ENCODE measurements around the gene ROS1.
A peak's percentile ranks its signal among the peaks of the same experiment; 100 is the strongest.
"Not testable (repeated sequence)": the region's sequence is repeated elsewhere in the genome, so short reads cannot be mapped to it uniquely, and the experiment has no call there.

The ROS1 gene

DNA sequence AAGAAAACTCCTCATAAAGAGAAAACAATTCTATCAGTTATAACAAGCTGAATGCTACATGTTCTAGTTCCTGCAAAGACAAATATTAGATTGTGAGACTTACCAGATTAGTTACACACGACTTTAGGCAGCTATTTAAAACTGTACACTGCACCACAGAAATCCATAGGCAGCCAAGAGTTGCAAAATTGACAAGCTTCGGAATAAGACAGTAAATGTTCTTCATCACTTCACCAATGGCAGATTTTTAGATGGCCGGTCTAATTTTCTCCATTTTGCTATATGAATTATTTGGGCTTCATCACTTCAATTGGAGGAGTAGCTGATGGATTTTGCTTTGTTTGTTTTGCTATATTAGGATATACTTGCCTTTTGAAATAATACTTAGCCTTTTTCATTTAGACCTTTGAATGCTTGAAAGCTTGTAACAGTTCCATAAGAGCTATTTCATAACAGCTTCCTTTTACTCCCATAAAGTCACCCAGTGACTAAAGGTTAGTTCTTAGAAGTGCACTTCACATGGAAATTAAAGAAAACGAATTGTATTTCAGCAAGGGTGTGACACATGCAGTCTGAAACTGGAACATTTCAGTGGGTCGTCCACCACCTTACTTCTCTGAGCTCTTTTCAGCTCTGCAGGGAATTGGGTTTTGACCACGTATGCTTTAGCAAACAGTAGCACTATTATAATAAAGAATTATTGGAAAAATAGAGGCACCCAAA, at the start of gene ROS1:
ROS1 (minus strand) TSS at position 512 of the 723 bp plus-strand sequence; CDS start at position 226, 286 bp downstream.
- DNase-seq (ENCODE audit: low read depth in 2 of 2) = no peak

DNA sequence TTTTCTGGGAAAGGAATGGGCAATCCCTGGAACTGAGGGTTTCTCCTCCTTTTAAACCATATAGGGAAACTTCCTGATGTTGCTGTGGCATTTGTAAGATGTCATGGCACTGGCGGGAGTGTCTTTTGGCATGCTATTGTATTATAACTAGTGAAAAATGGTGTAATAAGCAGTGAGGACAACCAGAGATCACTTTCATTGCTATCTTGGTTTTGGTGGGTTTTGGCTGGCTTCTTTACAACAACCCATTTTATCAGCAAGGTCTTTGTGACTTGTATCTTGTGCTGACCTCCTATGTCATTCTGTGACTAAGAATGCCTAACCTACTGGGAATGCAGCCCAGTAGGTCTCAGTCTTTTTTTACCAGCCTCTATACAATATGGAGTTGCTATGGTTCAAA, 47.7 kb upstream of the ROS1 start:
- DNase-seq (ENCODE audit: low read depth in 2 of 2) = no peak

- no peak for DNase-seq (ENCODE audit: low read depth in 2 of 2)
Observed at GRCh38 chr6:117472667-117473066, 46.9 kb upstream of the ROS1 start.

DNA sequence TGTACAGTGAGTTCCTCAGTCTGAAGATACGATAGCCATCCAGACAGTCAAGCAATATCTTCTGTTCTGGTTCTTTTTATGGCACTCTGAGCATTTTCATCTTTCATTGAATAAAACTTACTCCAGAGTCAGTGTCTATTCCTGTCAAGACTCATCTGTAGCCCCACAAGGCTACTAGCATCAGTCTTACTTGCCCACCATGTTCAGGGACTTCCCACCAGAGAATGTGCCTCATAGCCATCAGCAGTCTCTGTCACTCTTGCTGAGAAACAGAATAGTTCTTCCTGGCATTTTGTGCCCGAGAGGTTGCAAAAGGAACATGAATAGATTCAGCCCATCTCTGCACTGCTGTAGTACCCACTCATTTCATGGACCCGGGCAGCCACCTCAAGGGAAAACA, 44.0 kb upstream of the ROS1 start:
- no peak for DNase-seq (ENCODE audit: low read depth in 2 of 2)

- DNase-seq (ENCODE audit: low read depth in 2 of 2) = no peak
Observed at GRCh38 chr6:117469356-117469755, 43.6 kb upstream of the ROS1 start.

GRCh38 chr6:117468527-117468926, 42.8 kb upstream of the ROS1 start:
- DNase-seq (ENCODE audit: low read depth in 2 of 2) = not testable (repeated sequence)

- no peak for DNase-seq (ENCODE audit: low read depth in 2 of 2)
Observed at GRCh38 chr6:117467876-117468275, 42.1 kb upstream of the ROS1 start.

- no peak for DNase-seq (ENCODE audit: low read depth in 2 of 2)
Observed at GRCh38 chr6:117465691-117466090, 39.9 kb upstream of the ROS1 start.

- DNase-seq (ENCODE audit: low read depth in 2 of 2) = no peak
Observed at GRCh38 chr6:117464700-117465099, 39.0 kb upstream of the ROS1 start.

DNA sequence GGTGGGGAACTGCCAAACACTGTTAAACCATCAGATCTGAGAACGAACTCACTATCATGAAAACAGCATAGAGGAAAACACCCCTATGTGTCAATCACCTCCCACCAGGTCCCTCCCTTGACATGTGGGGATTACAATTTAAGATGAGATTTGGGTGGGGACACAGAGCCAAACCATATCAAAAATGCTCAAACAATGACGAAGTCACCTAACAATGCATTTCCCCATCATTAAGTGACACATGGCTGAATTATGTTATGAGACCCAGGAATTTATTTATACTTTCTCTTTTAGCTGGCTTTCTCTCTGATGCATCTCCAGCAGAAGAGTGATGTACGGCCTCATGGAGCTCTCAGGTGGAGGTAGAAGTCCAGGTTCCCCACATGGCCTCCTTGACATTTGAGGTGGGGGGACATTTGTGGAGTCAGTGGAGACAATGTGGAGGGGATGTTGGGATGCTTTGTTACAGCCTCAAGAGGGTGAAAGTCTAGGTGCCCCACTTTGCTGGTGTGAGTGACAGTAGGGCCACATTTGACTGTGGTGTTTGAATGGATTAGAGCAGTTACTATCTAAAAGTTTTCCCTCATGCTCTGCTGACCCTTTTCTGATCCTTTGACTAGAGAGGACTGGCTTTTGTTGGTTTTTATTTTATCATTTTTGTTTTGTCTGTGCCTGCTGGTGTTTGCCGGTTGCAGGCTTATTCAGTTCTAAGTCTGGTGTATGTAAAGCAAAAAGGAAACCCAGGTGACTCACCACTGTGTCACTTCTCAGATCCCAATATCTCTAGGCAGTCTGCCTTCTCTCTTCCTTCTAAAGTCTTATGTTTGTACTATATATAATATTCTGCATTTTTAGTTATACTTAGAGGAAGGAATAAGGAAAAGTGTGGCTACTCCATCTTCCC, 38.3 kb upstream of the ROS1 start:
- DNase-seq (ENCODE audit: low read depth in 2 of 2) = peak in 1 of 2 donors; percentile 26

DNA sequence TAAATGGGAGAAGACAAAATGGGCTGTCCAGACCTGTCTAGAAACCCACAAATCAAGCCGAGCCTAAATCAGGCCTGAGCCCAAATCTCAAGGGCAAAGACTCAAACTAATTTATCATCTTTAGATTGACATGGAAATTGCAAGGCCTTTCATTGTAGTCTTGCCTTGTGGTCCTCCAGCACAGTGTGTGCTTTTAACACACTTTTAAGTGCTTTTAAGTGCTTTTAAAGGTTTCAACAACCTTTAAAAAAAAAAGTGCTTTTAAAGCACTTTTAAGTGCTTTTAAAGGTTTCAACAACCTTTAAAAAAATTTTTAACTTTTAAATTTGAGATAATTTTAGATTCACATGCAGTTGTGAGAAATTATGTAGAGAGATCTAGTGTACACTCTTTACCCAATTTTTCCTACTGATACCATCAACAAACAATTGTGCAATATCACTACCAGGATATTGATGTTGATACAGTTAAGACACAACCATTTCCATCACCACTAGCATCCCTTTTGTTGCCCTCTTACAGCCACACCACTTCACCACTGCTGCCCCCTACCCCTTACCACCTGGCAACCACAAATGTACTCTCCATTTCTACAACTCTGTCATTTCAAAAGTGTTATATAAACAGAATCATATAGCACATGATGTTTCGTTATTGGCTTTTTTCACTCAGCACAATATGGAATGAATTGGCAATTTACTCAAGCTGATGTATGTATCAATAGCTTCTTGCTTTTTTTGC, 33.6 kb upstream of the ROS1 start:
- no peak for DNase-seq (ENCODE audit: low read depth in 2 of 2)

DNA sequence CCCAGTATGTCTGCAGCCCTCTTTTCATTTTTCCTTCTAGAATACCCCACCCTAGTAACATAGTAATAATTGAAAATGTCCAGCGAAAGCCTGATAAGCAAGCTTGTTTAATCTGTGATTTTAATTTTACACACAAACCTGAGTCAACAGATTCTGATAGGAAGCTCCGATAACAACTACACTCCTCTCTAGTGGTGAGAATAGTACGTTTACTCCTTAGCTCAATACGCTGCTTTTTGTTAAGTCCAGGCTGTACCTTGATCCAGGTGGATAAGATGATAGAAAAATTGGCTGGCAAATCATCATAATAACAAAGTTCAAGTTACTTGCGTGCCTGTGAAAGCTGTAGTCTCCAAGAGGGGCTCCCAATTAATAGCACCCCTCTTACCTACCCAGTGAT, 31.3 kb upstream of the ROS1 start:
- DNase-seq (ENCODE audit: low read depth in 2 of 2) = no peak

- no peak for DNase-seq (ENCODE audit: low read depth in 2 of 2)
Observed at GRCh38 chr6:117456250-117456649, 30.5 kb upstream of the ROS1 start.

GRCh38 chr6:117451671-117452070, 25.9 kb upstream of the ROS1 start:
- DNase-seq (ENCODE audit: low read depth in 2 of 2) = no peak

- DNase-seq (ENCODE audit: low read depth in 2 of 2) = peak; percentile 3 to 55
Observed at GRCh38 chr6:117449549-117450439, 24.1 kb upstream of the ROS1 start.

DNA sequence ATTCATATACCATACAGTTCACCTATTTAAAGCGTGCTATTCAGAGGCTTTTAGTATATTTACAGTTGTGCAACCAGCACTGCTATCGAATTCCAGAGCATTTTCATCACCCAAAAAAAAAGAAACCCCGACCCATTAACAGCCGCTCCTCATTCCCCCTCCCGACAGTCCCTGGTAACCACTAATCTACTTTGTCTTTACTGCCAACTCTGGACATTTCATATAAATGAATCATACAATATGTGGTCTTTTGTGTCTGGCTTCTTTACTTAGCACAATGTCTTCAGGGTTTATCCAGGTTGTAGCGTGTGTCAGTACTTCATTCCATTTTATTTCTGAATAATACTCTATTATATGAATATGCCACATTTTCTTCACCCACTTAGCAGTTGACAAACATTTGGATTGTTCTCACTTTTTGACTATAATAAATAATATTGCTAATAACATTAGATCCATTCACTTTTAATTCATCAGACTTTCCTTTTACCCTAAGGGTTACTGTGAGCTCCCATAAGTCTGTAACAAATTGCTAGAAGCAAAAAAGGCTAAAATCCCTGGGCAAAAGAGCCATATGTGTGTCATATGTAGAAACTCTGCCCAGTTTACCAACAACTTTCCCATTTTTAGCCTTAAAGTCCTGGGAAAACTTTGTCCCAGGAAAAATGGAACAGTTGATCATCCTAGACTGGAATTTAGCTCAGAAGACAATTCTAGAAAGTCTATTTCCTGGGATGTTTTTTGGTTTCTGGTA, 23.2 kb upstream of the ROS1 start:
- DNase-seq (ENCODE audit: low read depth in 2 of 2) = no peak

GRCh38 chr6:117448011-117448410, 22.3 kb upstream of the ROS1 start:
- no peak for DNase-seq (ENCODE audit: low read depth in 2 of 2)

DNA sequence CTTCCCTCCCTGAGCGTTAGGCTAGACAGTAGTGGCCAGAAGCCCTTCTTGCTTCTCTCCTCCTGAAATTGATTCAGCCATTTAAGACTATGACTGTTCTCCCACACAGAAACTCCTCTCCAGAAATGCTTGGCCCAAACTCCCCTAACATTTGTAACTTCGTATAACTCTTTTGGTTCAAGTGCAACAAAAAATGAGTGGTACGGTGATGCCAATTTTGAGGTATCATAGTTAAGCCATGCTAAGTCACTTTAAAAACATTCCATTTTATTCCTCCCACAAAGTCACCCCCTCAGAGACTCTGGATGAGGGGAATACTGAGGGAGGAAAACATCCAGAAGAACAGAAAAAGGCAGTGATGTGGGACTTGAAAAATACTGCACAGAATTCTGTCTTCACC, 21.1 kb upstream of the ROS1 start:
- no peak for DNase-seq (ENCODE audit: low read depth in 2 of 2)

- DNase-seq (ENCODE audit: low read depth in 2 of 2) = no peak
Observed at GRCh38 chr6:117444600-117444999, 18.9 kb upstream of the ROS1 start.

- not testable (repeated sequence) for DNase-seq (ENCODE audit: low read depth in 2 of 2)
Observed at GRCh38 chr6:117442313-117442712, 16.6 kb upstream of the ROS1 start.
